GM10847 (cell line): ENCODE results near the gene KCTD1.

Experiments used
- POLR2A ChIP-seq: IDR thresholded peaks from 2 replicates; pipeline ENCODE4 v1.6.1; 2011; ENCODE audit not compliant: insufficient read length; ENCODE audit errors: extremely low read depth

KCTD1 gene

GRCh38 chr18:26419746-26420145 lies 128.6 kb downstream of the KCTD1 start:
- TF ChIP-seq POLR2A = no peak

- TF ChIP-seq POLR2A = no peak
Observed at GRCh38 chr18:26418225-26418624, 130.1 kb downstream of the KCTD1 start.

- TF ChIP-seq POLR2A = no peak
Observed at GRCh38 chr18:26417190-26417589, 131.2 kb downstream of the KCTD1 start.

- no peak for TF ChIP-seq POLR2A
Observed at GRCh38 chr18:26416652-26417150, 131.7 kb downstream of the KCTD1 start.

- TF ChIP-seq POLR2A = no peak
Observed at GRCh38 chr18:26415631-26416030, 132.7 kb downstream of the KCTD1 start.

- TF ChIP-seq POLR2A = no peak
Observed at GRCh38 chr18:26414901-26415440, 133.4 kb downstream of the KCTD1 start.

GRCh38 chr18:26409091-26409490 lies 139.3 kb downstream of the KCTD1 start:
- TF ChIP-seq POLR2A = no peak

GRCh38 chr18:26407736-26408601 lies 140.4 kb downstream of the KCTD1 start:
- no peak for TF ChIP-seq POLR2A

- no peak for TF ChIP-seq POLR2A
Observed at GRCh38 chr18:26406854-26407517, 141.4 kb downstream of the KCTD1 start.

- TF ChIP-seq POLR2A = no peak
Observed at GRCh38 chr18:26406324-26406723, 142.0 kb downstream of the KCTD1 start.

- no peak for TF ChIP-seq POLR2A
Observed at GRCh38 chr18:26405190-26405801, 143.1 kb downstream of the KCTD1 start.
